Heart left ventricle (tissue), 13 donors: Measurements from ENCODE around the gene GGT1.
"Not testable (repeated sequence)": the region's sequence is repeated elsewhere in the genome, so short reads cannot be mapped to it uniquely, and the experiment has no call there.

ENCODE experiments used
- CTCF ChIP-seq, 12 donors: fragments of 200-600 bp; sonication (generic) in 4 of 12; IDR thresholded peaks; one replicate each; pipeline versions ENCODE4 v1.5.0 to v1.8.0; 2018 to 2022; ENCODE audit warnings: antibody characterized with exemption in 12 of 12, mild to moderate bottlenecking in 5 of 12
- POLR2A ChIP-seq, 2 donors: fragments of 450-650 bp; IDR thresholded peaks; one replicate each; pipeline ENCODE4 v1.6.1; 2017; ENCODE audit warnings: antibody characterized with exemption in 2 of 2, mild to moderate bottlenecking in 2 of 2, moderate library complexity in 2 of 2
- donor health status: ischemic (EF 13 %, LVEDD 7.1; RV severe dilation, severe dysfunction).
- donor health status: DM: no; HTN: yes; CAD: no.
- donor health status: DM: no; HTN: no; CAD: no.
- donor health status: ischemic (EF 25% LVEDD 6.9; RV normal size, moderate dysfunction).
- donor health status: ischemic (EF 25% LVEDD 5.7; RV mildly dilated, moderate dysfunction).
- donor health status: ischemic (EF 35%, LVEDD 5.7; RV mildly dilated, moderate dysfunction).
- donor health status: nonischemic (EF 11% LVEDD 7.7; RV severe dilation, severe dysfunction).
- donor health status: DM: yes; HTN: yes; CAD: no.
- donor health status: PGD.
- donor health status: ischemic (EF 29% LVEDD 5.4; RV normal size, mild dysfunction).
- donor health status: nonischemic (EF 23%, LVEDD 6.1; RV moderate dilation, normal function).

GRCh38 chr22:24636513-24636912 is 33.5 kb downstream of the GGT1 start:
- TF ChIP-seq CTCF, POLR2A (IDR thresholded peaks at IDR 0.05): not testable (repeated sequence)
